ENCODE data around the gene NUCB2.
A peak's percentile ranks its signal among the peaks of the same experiment; 100 is the strongest.

Gene NUCB2

GRCh38 chr11:17273668-17274282 lies 2.8 kb upstream of the NUCB2 start:
- H3K4me3 ChIP-seq (ENCODE audit: low read depth, low read length) = no peak overlapping the region
- TF ChIP-seq MYC (IDR thresholded peaks at IDR 0.05; ENCODE audit: low read depth, low read length) (no peak), MAX (IDR thresholded peaks at IDR 0.05; ENCODE audit: low read depth, low read length) (no peak), CTCF (IDR thresholded peaks at IDR 0.05; ENCODE audit: low read depth, low read length) (no peak), POLR2A (IDR thresholded peaks at IDR 0.05; ENCODE audit: extremely low read depth, insufficient read length) (no peak)
- DNase-seq (ENCODE audit: low read depth) = peak; percentile 81

- TF ChIP-seq CTCF (IDR thresholded peaks at IDR 0.05; ENCODE audit: low read depth, low read length) = no peak
- TF ChIP-seq MYC (IDR thresholded peaks at IDR 0.05; ENCODE audit: low read depth, low read length) = no peak
- TF ChIP-seq POLR2A (IDR thresholded peaks at IDR 0.05; ENCODE audit: extremely low read depth, insufficient read length) = no peak
- TF ChIP-seq MAX (IDR thresholded peaks at IDR 0.05; ENCODE audit: low read depth, low read length) = no peak
- DNase-seq (ENCODE audit: low read depth) = peak; percentile 91
- H3K4me3 ChIP-seq (ENCODE audit: low read depth, low read length) = peak overlapping the region; percentile 53
Measured at GRCh38 chr11:17275400-17276235, 921 bp upstream of the NUCB2 start.

GRCh38 chr11:17277024-17277584 lies 565 bp downstream of the NUCB2 start:
- H3K4me3 ChIP-seq (ENCODE audit: low read depth, low read length) = peak overlapping the region; percentile 86
- TF ChIP-seq POLR2A (IDR thresholded peaks at IDR 0.05; ENCODE audit: extremely low read depth, insufficient read length) = peak; percentile 51
- no peak for TF ChIP-seq MYC (IDR thresholded peaks at IDR 0.05; ENCODE audit: low read depth, low read length)
- peak; percentile 87 for DNase-seq (ENCODE audit: low read depth)

GRCh38 chr11:17280494-17281127 lies 4.1 kb downstream of the NUCB2 start:
- no peak for TF ChIP-seq MAX (IDR thresholded peaks at IDR 0.05; ENCODE audit: low read depth, low read length)
- no peak for TF ChIP-seq POLR2A (IDR thresholded peaks at IDR 0.05; ENCODE audit: extremely low read depth, insufficient read length)
- TF ChIP-seq MYC (IDR thresholded peaks at IDR 0.05; ENCODE audit: low read depth, low read length) = no peak
- no peak for TF ChIP-seq CTCF (IDR thresholded peaks at IDR 0.05; ENCODE audit: low read depth, low read length)
- DNase-seq (ENCODE audit: low read depth) = no peak

GRCh38 chr11:17286332-17286731 lies 9.8 kb downstream of the NUCB2 start:
- TF ChIP-seq POLR2A (IDR thresholded peaks at IDR 0.05; ENCODE audit: extremely low read depth, insufficient read length) (no peak), MYC (IDR thresholded peaks at IDR 0.05; ENCODE audit: low read depth, low read length) (no peak), CTCF (IDR thresholded peaks at IDR 0.05; ENCODE audit: low read depth, low read length) (no peak), MAX (IDR thresholded peaks at IDR 0.05; ENCODE audit: low read depth, low read length) (no peak)
- no peak overlapping the region for H3K4me3 ChIP-seq (ENCODE audit: low read depth, low read length)
- DNase-seq (ENCODE audit: low read depth) = no peak

More at GRCh38 chr11:17280494-17281127, 4.1 kb downstream of the NUCB2 start:
- peak overlapping the region; percentile 86 for H3K4me3 ChIP-seq (ENCODE audit: low read depth, low read length)
